Mesenchymal stem cell (in vitro differentiated cells and primary cell): ENCODE results near the gene TNS4.

Source experiments
- DNase-seq: peaks from one replicate; pipeline ENCODE4 v3.0.0-alpha.2; 2013
- H2AFZ ChIP-seq: one replicate; pipeline ENCODE4 v1.6.1; 2013; ENCODE audit warnings: low read depth, mild to moderate bottlenecking, control low read depth, inconsistent platforms, low read length, moderate library complexity
- H2AK5ac ChIP-seq: 2 replicates; pipeline ENCODE4 v1.6.1; 2013; ENCODE audit warnings: low read length, moderate library complexity, mild to moderate bottlenecking, inconsistent platforms; ENCODE audit not compliant: severe bottlenecking
- H2BK120ac ChIP-seq: one replicate; pipeline ENCODE4 v1.6.1; 2013; ENCODE audit warnings: low read depth, mild to moderate bottlenecking, inconsistent platforms, low read length, moderate library complexity
- H2BK12ac ChIP-seq, 2 experiments: one replicate each; pipeline ENCODE4 v1.6.1; 2013; ENCODE audit warnings: inconsistent platforms in 2 of 2, low read length in 2 of 2, mild to moderate bottlenecking in 2 of 2, moderate library complexity in 2 of 2, control low read depth in 1 of 2
- H2BK15ac ChIP-seq: one replicate; pipeline ENCODE4 v1.6.1; 2013; ENCODE audit warnings: mild to moderate bottlenecking, low read depth, inconsistent platforms; ENCODE audit not compliant: poor library complexity, severe bottlenecking
- H2BK5ac ChIP-seq: 2 replicates; pipeline ENCODE4 v1.6.1; 2013; ENCODE audit warnings: low read depth, mild to moderate bottlenecking, low read length, control low read depth, inconsistent platforms; ENCODE audit not compliant: poor library complexity, severe bottlenecking
- H3K14ac ChIP-seq, 2 experiments: one replicate each; pipeline ENCODE4 v1.6.1; 2013; ENCODE audit warnings: inconsistent platforms in 2 of 2, low read length in 2 of 2, control low read depth in 1 of 2, mild to moderate bottlenecking in 1 of 2, moderate library complexity in 1 of 2
- H3K18ac ChIP-seq, 2 experiments: one replicate each; pipeline ENCODE4 v1.6.1; 2013; ENCODE audit warnings: inconsistent platforms in 2 of 2, low read length in 2 of 2, control low read depth in 1 of 2, low read depth in 1 of 2, mild to moderate bottlenecking in 1 of 2
- H3K23ac ChIP-seq, 2 experiments: one replicate each; pipeline ENCODE4 v1.6.1; 2013; ENCODE audit warnings: inconsistent platforms in 2 of 2, low read length in 2 of 2, mild to moderate bottlenecking in 2 of 2, moderate library complexity in 2 of 2, control low read depth in 1 of 2
- H3K27ac ChIP-seq: 2 replicates; pipeline ENCODE4 v1.5.1; 2013; ENCODE audit warnings: mild to moderate bottlenecking, moderate library complexity, low read length, control low read depth, inconsistent platforms; ENCODE audit not compliant: poor library complexity, severe bottlenecking
- H3K27me3 ChIP-seq, 2 experiments: 2 replicates each; pipeline versions ENCODE4 v1.6.1 to v1.7.0; 2013; ENCODE audit warnings: low read length in 2 of 2, mild to moderate bottlenecking in 2 of 2, moderate library complexity in 2 of 2, control low read depth in 1 of 2, inconsistent platforms in 1 of 2; ENCODE audit not compliant: control insufficient read depth in 1 of 2, insufficient read depth in 1 of 2
- H3K36me3 ChIP-seq, 2 experiments: 2 replicates each; pipeline versions ENCODE4 v1.6.1 to v1.7.0; 2013; ENCODE audit warnings: low read length in 2 of 2, control low read depth in 1 of 2, inconsistent platforms in 1 of 2, low read depth in 1 of 2, mild to moderate bottlenecking in 1 of 2; ENCODE audit not compliant: insufficient read depth in 2 of 2, control insufficient read depth in 1 of 2
- H3K4ac ChIP-seq, 2 experiments: one replicate each; pipeline ENCODE4 v1.6.1; 2013; ENCODE audit warnings: inconsistent platforms in 2 of 2, low read length in 2 of 2, mild to moderate bottlenecking in 2 of 2, moderate library complexity in 2 of 2, control low read depth in 1 of 2, low read depth in 1 of 2
- H3K4me1 ChIP-seq: 2 replicates; pipeline ENCODE4 v1.6.1; 2013; ENCODE audit warnings: low read depth, low read length, control low read depth; ENCODE audit not compliant: control insufficient read depth, insufficient read depth
- H3K4me2 ChIP-seq: 2 replicates; pipeline ENCODE4 v1.6.1; 2013; ENCODE audit warnings: low read length, mild to moderate bottlenecking, inconsistent platforms; ENCODE audit not compliant: poor library complexity, severe bottlenecking
- H3K4me3 ChIP-seq, 2 experiments: 2 replicates each; pipeline versions ENCODE4 v1.5.1 to v1.7.0; 2013; ENCODE audit warnings: low read length in 2 of 2, mild to moderate bottlenecking in 2 of 2, control low read depth in 1 of 2, low read depth in 1 of 2; ENCODE audit not compliant: insufficient read depth in 1 of 2
- H3K79me1 ChIP-seq: replicated peaks from 2 replicates; pipeline ENCODE4 v1.6.1; 2013; ENCODE audit warnings: mild to moderate bottlenecking, control low read depth, low read length, inconsistent platforms; ENCODE audit not compliant: poor library complexity, severe bottlenecking
- H3K9ac ChIP-seq: 2 replicates; pipeline ENCODE4 v1.7.0; 2013; ENCODE audit warnings: mild to moderate bottlenecking, low read length, moderate library complexity
- H3K9me3 ChIP-seq: 2 replicates; pipeline ENCODE4 v1.7.0; 2013; ENCODE audit warnings: mild to moderate bottlenecking, low read length; ENCODE audit not compliant: control insufficient read depth
- H4K8ac ChIP-seq: one replicate; pipeline ENCODE4 v1.6.1; 2013; ENCODE audit warnings: inconsistent platforms, mild to moderate bottlenecking, low read length, moderate library complexity
- H4K91ac ChIP-seq: one replicate; pipeline ENCODE4 v1.6.1; 2013; ENCODE audit warnings: mild to moderate bottlenecking, low read length, inconsistent platforms
- WGBS: methylation state at CpG from one replicate; pipeline ENCODE4 v1.1.7; 2013; ENCODE audit warnings: mixed read lengths; 5-methylcytosine and 5-hydroxymethylcytosine counted together

The TNS4 gene

DNA sequence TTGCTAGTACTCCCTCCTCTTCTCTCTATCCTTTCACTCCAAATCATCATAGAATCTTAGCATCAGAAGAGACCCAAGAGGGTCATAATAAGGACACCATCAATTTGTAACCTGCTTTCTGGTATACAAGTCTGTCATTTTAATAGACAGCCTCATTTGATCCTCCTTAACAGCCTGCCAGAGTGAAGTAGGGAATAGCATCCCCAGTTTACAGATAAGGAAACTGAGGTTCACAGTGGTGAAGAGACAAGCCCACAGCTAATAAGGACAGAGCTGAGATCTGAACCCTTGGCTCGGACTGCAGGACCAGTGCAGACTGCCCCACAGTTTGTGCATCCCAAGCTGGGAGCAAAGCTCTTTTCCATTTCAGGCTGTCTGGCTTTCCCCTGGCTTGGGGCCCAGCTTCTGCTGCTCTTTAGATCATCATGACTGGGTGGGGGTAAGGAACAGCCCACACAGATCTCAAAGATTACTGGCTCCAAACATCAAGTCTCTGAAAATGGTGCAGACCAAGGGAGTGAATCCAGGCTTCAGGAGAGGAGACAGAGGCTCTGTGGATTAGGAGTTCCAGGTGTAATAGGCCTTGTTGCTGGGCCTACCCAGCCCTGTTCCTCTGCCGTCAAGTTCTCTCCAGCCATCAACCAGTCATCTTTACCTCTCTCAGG, 68.4 kb downstream of the TNS4 start:
- Histone ChIP-seq H3K9ac (peak overlapping the region; percentile 3), H2AK5ac (no peak overlapping the region), H3K36me3 (no peaks in the 10 kb centered on the region), H4K8ac (peak overlapping the region; percentile 57), H2BK12ac (no peak overlapping the region), H3K23ac (no peak overlapping the region), H3K18ac (peak overlapping the region in 1 of 2 experiments; percentile 18), H3K4me2 (no peak overlapping the region), H2BK120ac (no peak overlapping the region), H2BK5ac (no peak overlapping the region), H3K4ac (no peak overlapping the region), H3K27ac (no peak overlapping the region), H4K91ac (no peak overlapping the region), H3K4me1 (no peaks in the 10 kb centered on the region), H3K79me1 (no peaks in the 10 kb centered on the region), H3K27me3 (no peaks in the 10 kb centered on the region), H3K9me3 (no peaks in the 10 kb centered on the region), H2AFZ (peak overlapping the region; percentile 29), H3K4me3 (no peak overlapping the region), H2BK15ac (no peak overlapping the region), H3K14ac (no peak overlapping the region)
- 54% methylated on average over 2 of the region's 2 CpGs for WGBS
- peak; percentile 46 for DNase-seq

DNA sequence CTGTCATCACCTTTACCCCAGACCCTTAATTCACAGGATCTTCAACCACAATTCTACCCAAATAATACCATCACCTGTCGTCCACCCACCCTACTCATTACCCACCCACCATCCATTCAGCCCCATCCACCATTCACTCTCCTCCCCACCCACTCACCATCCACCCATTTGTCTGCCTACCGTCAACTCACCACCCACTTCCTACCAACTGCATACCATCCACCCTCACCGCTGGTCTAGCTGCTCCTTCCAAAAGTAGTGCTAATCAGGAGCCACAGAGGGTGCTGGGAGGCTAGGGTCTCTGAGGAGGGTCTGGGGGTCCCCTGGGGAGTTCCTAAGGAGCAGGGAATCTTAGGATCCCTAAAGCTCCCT, 70.2 kb downstream of the TNS4 start:
- H3K9me3 ChIP-seq = no peaks in the 10 kb centered on the region
- H3K36me3 ChIP-seq = no peaks in the 10 kb centered on the region
- H3K4me1 ChIP-seq = no peaks in the 10 kb centered on the region
- no peak overlapping the region for H2AK5ac ChIP-seq
- H3K14ac ChIP-seq = no peak overlapping the region
- H3K9ac ChIP-seq = no peak overlapping the region
- H4K91ac ChIP-seq = no peak overlapping the region
- no peak overlapping the region for H3K23ac ChIP-seq
- H3K18ac ChIP-seq = no peak overlapping the region
- H2BK5ac ChIP-seq = no peak overlapping the region
- no peaks in the 10 kb centered on the region for H3K27me3 ChIP-seq
- 80% methylated on average over 3 of the region's 3 CpGs for WGBS
- no peak overlapping the region for H2BK15ac ChIP-seq
- no peak overlapping the region for H3K4me3 ChIP-seq
- no peak overlapping the region for H3K4me2 ChIP-seq
- no peaks in the 10 kb centered on the region for H3K79me1 ChIP-seq
- DNase-seq = no peak
- H2AFZ ChIP-seq = no peak overlapping the region
- H4K8ac ChIP-seq = no peak overlapping the region
- no peak overlapping the region for H3K4ac ChIP-seq
- no peak overlapping the region for H2BK120ac ChIP-seq
- no peak overlapping the region for H2BK12ac ChIP-seq
- no peak overlapping the region for H3K27ac ChIP-seq

DNA sequence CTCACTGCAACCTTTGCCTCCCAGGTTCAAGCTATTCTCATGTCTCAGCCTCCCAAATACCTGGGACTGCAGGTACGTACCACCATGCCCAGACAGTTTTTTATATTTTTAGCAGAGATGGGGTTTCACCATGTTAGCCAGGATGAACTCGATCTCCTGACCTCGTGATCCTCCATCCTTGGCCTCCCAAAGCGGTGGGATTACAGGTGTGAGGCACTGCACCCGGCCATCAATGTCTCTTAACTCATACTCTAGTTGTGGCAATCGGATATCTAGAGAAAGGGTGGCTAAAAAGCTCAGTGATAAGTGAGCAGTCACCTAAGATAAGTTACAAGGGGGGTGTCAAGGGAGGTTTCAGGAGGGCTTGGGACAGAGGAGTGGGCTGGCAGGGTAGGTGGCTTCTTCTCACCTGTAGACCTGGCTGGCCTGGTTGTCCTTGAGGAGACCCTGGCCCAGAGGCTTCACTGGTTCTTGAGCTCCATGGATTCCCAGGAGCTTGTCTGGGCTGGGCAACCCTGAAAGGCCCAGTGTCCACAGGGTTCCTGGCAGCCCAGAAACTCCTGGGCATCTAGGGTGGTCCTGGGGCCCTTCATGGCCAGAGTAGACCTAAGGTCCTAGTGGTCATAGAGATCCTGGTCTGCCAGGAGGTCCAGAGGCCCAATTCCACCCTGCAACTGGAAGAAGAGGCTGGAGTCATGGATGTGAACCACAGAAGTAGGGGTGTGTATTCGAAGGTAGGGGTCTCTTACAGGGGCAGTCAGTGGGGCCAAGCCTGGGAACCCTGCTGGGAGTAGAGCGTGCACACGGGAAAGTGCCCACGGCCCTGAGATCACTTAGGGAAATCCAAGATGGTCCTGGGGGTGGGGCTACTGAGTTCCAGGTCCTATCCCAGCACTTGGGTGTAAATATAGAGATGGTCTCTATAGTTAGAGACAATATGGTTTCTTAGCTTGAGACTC, 70.9 kb downstream of the TNS4 start:
- no peaks in the 10 kb centered on the region for H3K36me3 ChIP-seq
- no peak overlapping the region for H3K18ac ChIP-seq
- no peak overlapping the region for H3K4ac ChIP-seq
- no peak overlapping the region for H2AFZ ChIP-seq
- no peak overlapping the region for H2AK5ac ChIP-seq
- H3K79me1 ChIP-seq = no peaks in the 10 kb centered on the region
- H4K8ac ChIP-seq = no peak overlapping the region
- no peak overlapping the region for H3K23ac ChIP-seq
- H2BK12ac ChIP-seq = no peak overlapping the region
- no peak overlapping the region for H4K91ac ChIP-seq
- no peaks in the 10 kb centered on the region for H3K9me3 ChIP-seq
- no peak overlapping the region for H3K9ac ChIP-seq
- DNase-seq = no peak
- H3K27ac ChIP-seq = no peak overlapping the region
- WGBS = 82% methylated on average over 10 of the region's 10 CpGs
- no peak overlapping the region for H3K4me3 ChIP-seq
- no peak overlapping the region for H3K14ac ChIP-seq
- H3K4me2 ChIP-seq = no peak overlapping the region
- H2BK5ac ChIP-seq = no peak overlapping the region
- no peak overlapping the region for H2BK120ac ChIP-seq
- no peaks in the 10 kb centered on the region for H3K4me1 ChIP-seq
- H2BK15ac ChIP-seq = no peak overlapping the region
- no peaks in the 10 kb centered on the region for H3K27me3 ChIP-seq

DNA sequence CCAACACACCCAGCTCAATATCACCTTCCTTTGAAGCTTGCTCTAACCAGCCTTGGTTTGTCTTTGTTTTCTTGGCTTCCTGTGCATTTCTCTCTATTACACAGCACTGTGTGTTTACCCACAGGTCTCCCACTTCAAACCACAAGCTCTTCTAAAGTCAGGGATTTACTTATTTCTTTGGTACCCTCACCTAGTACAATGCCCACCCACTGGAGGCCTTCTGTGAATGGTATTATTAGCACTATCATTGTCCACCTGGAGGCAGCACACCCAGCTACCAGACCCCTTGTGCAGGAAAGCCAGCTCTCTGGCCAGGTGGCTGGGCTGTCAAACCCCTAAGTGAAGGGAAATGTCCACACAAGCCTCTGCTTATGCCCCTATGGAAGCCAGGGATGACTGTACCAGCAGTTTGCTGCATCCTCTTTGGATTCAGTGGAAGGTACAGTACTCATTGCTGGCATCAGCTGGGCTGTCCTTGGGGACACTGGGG, 74.4 kb downstream of the TNS4 start:
- H4K91ac ChIP-seq = no peak overlapping the region
- H3K4me3 ChIP-seq = no peak overlapping the region
- no peak overlapping the region for H3K14ac ChIP-seq
- no peak overlapping the region for H2BK5ac ChIP-seq
- H3K4me1 ChIP-seq = no peaks in the 10 kb centered on the region
- no peak overlapping the region for H2BK15ac ChIP-seq
- H2BK120ac ChIP-seq = no peak overlapping the region
- H3K27me3 ChIP-seq = no peaks in the 10 kb centered on the region
- no peak overlapping the region for H3K4ac ChIP-seq
- no peak overlapping the region for H3K9ac ChIP-seq
- no peaks in the 10 kb centered on the region for H3K79me1 ChIP-seq
- no peak for DNase-seq
- no peak overlapping the region for H3K18ac ChIP-seq
- no peaks in the 10 kb centered on the region for H3K9me3 ChIP-seq
- H3K27ac ChIP-seq = no peak overlapping the region
- H4K8ac ChIP-seq = no peak overlapping the region
- H2AK5ac ChIP-seq = no peak overlapping the region
- H2AFZ ChIP-seq = no peak overlapping the region
- no peak overlapping the region for H2BK12ac ChIP-seq
- H3K23ac ChIP-seq = no peak overlapping the region
- no peaks in the 10 kb centered on the region for H3K36me3 ChIP-seq
- H3K4me2 ChIP-seq = no peak overlapping the region
